ENCODE measurements around the gene ARMC9. TPM values are rescaled to one million over a fixed set of nuclear protein-coding genes. Genes with fewer than 3 reads are reported as not detected.

Gene ARMC9
- total RNA-seq, 1 donor from 2014 or later = 27.5 TPM

DNA sequence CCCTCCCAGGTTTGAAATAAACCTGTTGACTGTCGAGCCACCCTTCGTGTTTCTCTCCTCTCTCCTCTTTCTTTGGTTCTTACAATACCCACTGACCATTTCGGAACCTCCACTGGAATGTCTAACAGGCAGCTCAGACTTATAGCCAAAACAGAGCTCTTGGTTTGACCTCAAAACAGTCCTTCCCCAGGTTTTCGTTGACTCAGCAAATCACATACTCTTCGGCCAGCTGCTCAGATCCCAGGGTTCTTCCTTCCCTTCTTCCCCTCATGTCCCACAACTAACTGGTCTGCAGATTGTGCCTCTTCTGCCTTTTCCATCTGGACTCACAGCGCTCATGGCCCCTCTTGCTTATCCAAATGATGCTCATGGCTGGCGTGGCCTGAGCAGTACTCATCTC, 4.7 kb downstream of the ARMC9 start:
- Histone ChIP-seq H3K27me3 (ENCODE audit: control insufficient read depth, insufficient read depth, low read length) (no peaks in the 10 kb centered on the region), H3K4me3 (ENCODE audit: low read depth, low read length) (no peak overlapping the region), H3K36me3 (ENCODE audit: control insufficient read depth, insufficient read depth, low read length) (no peaks in the 10 kb centered on the region)
- no peak for DNase-seq (ENCODE audit: low read depth)
- TF ChIP-seq, protein P1, sequence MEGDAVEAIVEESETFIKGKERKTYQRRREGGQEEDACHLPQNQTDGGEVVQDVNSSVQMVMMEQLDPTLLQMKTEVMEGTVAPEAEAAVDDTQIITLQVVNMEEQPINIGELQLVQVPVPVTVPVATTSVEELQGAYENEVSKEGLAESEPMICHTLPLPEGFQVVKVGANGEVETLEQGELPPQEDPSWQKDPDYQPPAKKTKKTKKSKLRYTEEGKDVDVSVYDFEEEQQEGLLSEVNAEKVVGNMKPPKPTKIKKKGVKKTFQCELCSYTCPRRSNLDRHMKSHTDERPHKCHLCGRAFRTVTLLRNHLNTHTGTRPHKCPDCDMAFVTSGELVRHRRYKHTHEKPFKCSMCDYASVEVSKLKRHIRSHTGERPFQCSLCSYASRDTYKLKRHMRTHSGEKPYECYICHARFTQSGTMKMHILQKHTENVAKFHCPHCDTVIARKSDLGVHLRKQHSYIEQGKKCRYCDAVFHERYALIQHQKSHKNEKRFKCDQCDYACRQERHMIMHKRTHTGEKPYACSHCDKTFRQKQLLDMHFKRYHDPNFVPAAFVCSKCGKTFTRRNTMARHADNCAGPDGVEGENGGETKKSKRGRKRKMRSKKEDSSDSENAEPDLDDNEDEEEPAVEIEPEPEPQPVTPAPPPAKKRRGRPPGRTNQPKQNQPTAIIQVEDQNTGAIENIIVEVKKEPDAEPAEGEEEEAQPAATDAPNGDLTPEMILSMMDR (IDR thresholded peaks at IDR 0.05; ENCODE audit: insufficient read depth, low read length, poor library complexity, severe bottlenecking) = no peak

DNA sequence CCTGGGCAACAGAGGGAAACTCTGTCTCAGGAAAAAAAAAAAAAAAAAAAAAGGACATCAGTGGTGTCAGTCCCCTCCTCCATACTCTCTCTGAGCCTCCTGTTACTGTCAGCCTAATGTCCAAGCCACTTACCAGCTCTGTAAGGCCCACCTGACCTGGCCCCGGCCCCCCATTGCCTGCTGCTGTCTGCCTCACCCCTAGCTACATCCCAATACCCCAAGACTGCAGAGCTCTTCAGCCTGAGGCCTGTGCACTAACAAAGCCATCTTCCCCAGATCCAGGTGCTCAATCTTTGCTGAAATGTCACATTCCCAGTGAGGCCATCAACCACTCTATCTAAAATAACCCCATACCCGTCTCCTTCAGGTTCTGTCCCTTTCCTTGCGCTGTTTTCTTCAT, 5.7 kb downstream of the ARMC9 start:
- H3K4me3 ChIP-seq (ENCODE audit: low read depth, low read length) = no peak overlapping the region
- peaks cover 1% of the 10 kb centered on the region for H3K36me3 ChIP-seq (ENCODE audit: control insufficient read depth, insufficient read depth, low read length)
- TF ChIP-seq, protein P1 (IDR thresholded peaks at IDR 0.05; ENCODE audit: insufficient read depth, low read length, poor library complexity, severe bottlenecking) = no peak
- no peak for DNase-seq (ENCODE audit: low read depth)
- H3K27me3 ChIP-seq (ENCODE audit: control insufficient read depth, insufficient read depth, low read length) = no peaks in the 10 kb centered on the region

DNA sequence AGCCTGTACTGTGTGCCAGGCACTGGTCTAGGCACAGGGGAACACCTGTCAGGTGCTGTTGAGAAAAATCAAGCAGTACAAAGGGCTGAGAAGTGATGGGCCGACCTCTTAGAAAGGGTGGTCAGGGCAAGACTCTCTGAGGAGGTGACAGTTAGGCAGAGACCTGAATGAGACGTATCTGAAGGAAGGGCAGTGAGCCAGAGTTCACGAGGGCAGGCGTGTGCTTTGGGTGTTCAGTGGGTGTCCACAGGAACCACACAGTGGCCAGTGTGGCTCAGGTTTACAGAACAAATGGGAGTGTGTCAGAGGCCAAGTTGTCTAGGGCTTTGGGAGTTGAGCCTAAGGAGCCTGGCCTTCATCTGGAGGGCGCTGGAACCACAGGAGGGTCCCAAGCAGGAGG, 6.2 kb downstream of the ARMC9 start:
- TF ChIP-seq, protein P1 (IDR thresholded peaks at IDR 0.05; ENCODE audit: insufficient read depth, low read length, poor library complexity, severe bottlenecking) = no peak
- DNase-seq (ENCODE audit: low read depth) = no peak
- Histone ChIP-seq H3K4me3 (ENCODE audit: low read depth, low read length) (no peak overlapping the region), H3K36me3 (ENCODE audit: control insufficient read depth, insufficient read depth, low read length) (peaks cover 1% of the 10 kb centered on the region), H3K27me3 (ENCODE audit: control insufficient read depth, insufficient read depth, low read length) (no peaks in the 10 kb centered on the region)

DNA sequence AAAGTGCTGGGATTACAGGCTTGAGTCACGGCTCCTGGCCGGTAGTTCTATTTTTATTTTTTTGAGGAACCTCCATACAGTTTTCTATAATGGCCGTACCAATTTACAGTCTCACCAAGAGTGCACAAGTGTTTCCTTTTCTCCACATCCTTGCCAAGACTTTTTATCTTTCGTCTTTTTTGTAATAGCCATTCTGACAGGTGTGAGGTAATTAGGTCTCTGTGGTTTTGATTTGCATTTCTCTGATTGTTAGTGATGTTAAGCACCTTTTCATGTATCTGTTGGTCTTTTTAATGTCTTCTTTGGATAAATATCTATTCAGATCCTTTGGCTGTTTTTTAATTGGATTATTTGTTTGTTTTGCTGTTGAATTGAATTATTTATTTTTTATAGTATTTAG, 9.3 kb downstream of the ARMC9 start:
- TF ChIP-seq, protein P1 (IDR thresholded peaks at IDR 0.05; ENCODE audit: insufficient read depth, low read length, poor library complexity, severe bottlenecking) = no peak
- no peak for DNase-seq (ENCODE audit: low read depth)
- Histone ChIP-seq H3K27me3 (ENCODE audit: control insufficient read depth, insufficient read depth, low read length) (no peaks in the 10 kb centered on the region), H3K4me3 (ENCODE audit: low read depth, low read length) (no peak overlapping the region), H3K36me3 (ENCODE audit: control insufficient read depth, insufficient read depth, low read length) (peaks cover 1% of the 10 kb centered on the region)

DNA sequence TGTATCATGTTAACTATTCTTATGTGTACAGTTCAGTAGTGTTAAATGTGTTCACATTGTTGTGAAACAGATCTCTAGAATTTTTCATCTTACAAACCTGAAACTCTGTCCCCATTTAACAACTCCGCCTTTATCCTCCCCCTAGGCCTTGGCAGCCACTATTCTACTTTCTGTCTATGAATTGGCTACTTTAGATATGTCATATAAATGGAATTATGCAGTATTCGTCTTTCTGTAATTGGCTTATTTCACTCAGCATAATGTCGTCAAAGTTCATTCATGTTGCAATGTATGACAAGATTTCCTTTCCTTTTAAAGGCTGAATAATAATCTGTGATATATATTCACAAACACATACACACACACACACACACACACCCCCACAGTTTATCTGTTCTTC, 12.4 kb downstream of the ARMC9 start:
- Histone ChIP-seq H3K27me3 (ENCODE audit: control insufficient read depth, insufficient read depth, low read length) (no peaks in the 10 kb centered on the region), H3K36me3 (ENCODE audit: control insufficient read depth, insufficient read depth, low read length) (peaks cover 1% of the 10 kb centered on the region), H3K4me3 (ENCODE audit: low read depth, low read length) (no peak overlapping the region)
- no peak for DNase-seq (ENCODE audit: low read depth)
- TF ChIP-seq, protein P1 (IDR thresholded peaks at IDR 0.05; ENCODE audit: insufficient read depth, low read length, poor library complexity, severe bottlenecking) = no peak

DNA sequence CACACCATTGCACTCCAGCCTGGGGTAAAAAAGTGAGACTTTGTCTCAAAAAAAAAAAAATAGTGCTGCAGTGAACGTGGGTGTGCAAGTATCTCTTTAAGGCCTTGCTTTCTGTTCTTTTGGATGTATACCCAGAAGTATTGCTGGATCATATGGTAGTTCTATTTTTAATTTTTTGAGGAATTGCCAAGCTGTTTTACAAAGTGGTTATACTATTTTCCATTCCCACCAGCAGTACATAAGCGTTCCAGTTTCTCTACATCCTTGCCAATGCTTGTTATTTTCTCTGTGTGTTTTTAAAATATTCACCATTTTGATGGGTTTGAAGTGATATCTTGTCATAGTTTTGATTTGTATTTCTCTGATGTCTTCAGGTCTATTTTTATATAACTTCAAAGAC, 13.1 kb downstream of the ARMC9 start:
- TF ChIP-seq, protein P1 (IDR thresholded peaks at IDR 0.05; ENCODE audit: insufficient read depth, low read length, poor library complexity, severe bottlenecking) = no peak
- Histone ChIP-seq H3K4me3 (ENCODE audit: low read depth, low read length) (no peak overlapping the region), H3K27me3 (ENCODE audit: control insufficient read depth, insufficient read depth, low read length) (no peaks in the 10 kb centered on the region), H3K36me3 (ENCODE audit: control insufficient read depth, insufficient read depth, low read length) (peaks cover 1% of the 10 kb centered on the region)
- DNase-seq (ENCODE audit: low read depth) = no peak
